SK-N-SH (cell line): ENCODE data around the gene MRPS11. TPM values are rescaled to one million over a fixed set of nuclear protein-coding genes. Genes with fewer than 3 reads are reported as not detected.

Source experiments
- CTCF ChIA-PET: fragments of 300-600, 350-600 bp; formaldehyde crosslinking; extraction: SDS; loops from one replicate; lab custom pipeline; 2021; lab: Yijun Ruan, JAX
- POLR2A ChIA-PET: fragments of 350-600 bp; sonication (Branson Sonifier 250); formaldehyde crosslinking; extraction: SDS; loops from one replicate; lab custom pipeline; 2020; ENCODE audit warnings: antibody characterized with exemption, inconsistent platforms; lab: Yijun Ruan, JAX
- DNase-seq: peaks from one replicate; pipeline ENCODE4 v3.0.0; 2012
- H2AFZ ChIP-seq: fragments of 200-600 bp; sonication (generic); 2 replicates; pipeline ENCODE4 v1.8.1; 2016; ENCODE audit warnings: antibody characterized with exemption, mild to moderate bottlenecking, low read depth
- H3F3A ChIP-seq: fragments of 200-600 bp; sonication (generic); replicated peaks from 2 replicates; pipeline ENCODE3; 2016; ENCODE audit warnings: antibody characterized with exemption, mild to moderate bottlenecking; ENCODE audit not compliant: insufficient read depth
- H3K27ac ChIP-seq, 2 experiments: fragments of 200-500 bp in 1 of 2; fragments of 200-600 bp in 1 of 2; sonication (Bioruptor generic) in 1 of 2; sonication (generic), shearing (Covaris generic) in 1 of 2; 2 replicates each; pipeline versions ENCODE4 v1.5.1 to v1.6.1; 2014 to 2016; ENCODE audit warnings: low read depth in 2 of 2, inconsistent platforms in 1 of 2, low read length in 1 of 2, mild to moderate bottlenecking in 1 of 2, mixed read lengths in 1 of 2
- H3K27me3 ChIP-seq: fragments of 200-600 bp; sonication (generic), shearing (Covaris generic); 2 replicates; pipeline ENCODE4 v1.6.1; 2016; ENCODE audit warnings: mixed run types; ENCODE audit not compliant: insufficient read depth
- H3K36me3 ChIP-seq, 2 experiments: fragments of 200-500 bp in 1 of 2; fragments of 200-600 bp in 1 of 2; sonication (Bioruptor generic) in 1 of 2; sonication (generic) in 1 of 2; replicated peaks in 1 of 2; 2 replicates each; pipeline versions ENCODE3 to v1.5.1; 2014 to 2016; ENCODE audit warnings: low read length in 1 of 2, mild to moderate bottlenecking in 1 of 2; ENCODE audit not compliant: insufficient read depth in 2 of 2, control insufficient read depth in 1 of 2
- H3K4me1 ChIP-seq, 2 experiments: fragments of 200-500 bp in 1 of 2; fragments of 200-600 bp in 1 of 2; sonication (Bioruptor generic) in 1 of 2; sonication (generic), shearing (Covaris generic) in 1 of 2; 2 replicates each; pipeline versions ENCODE4 v1.5.1 to v1.6.1; 2014 to 2016; ENCODE audit warnings: low read depth in 1 of 2, low read length in 1 of 2, mixed run types in 1 of 2; ENCODE audit not compliant: insufficient read depth in 2 of 2, control insufficient read depth in 1 of 2
- H3K4me2 ChIP-seq: fragments of 200-600 bp; sonication (generic), shearing (Covaris generic); 2 replicates; pipeline ENCODE4 v1.6.1; 2017; ENCODE audit warnings: mixed run types
- H3K4me3 ChIP-seq, 2 experiments: fragments of 200-500 bp in 1 of 2; fragments of 200-600 bp in 1 of 2; sonication (Bioruptor generic) in 1 of 2; sonication (generic), shearing (Covaris generic) in 1 of 2; 2 replicates each; pipeline versions ENCODE4 v1.5.1 to v1.8.1; 2014 to 2016; ENCODE audit warnings: low read depth in 2 of 2, inconsistent platforms in 1 of 2, low read length in 1 of 2, mild to moderate bottlenecking in 1 of 2, mixed read lengths in 1 of 2, moderate library complexity in 1 of 2
- H3K79me2 ChIP-seq: fragments of 200-600 bp; sonication (generic); 2 replicates; pipeline ENCODE4 v1.8.1; 2017; ENCODE audit warnings: mild to moderate bottlenecking; ENCODE audit not compliant: insufficient read depth
- H3K9ac ChIP-seq: fragments of 200-600 bp; sonication (generic); 2 replicates; pipeline ENCODE4 v1.6.1; 2017; ENCODE audit warnings: mixed run types
- H3K9me2 ChIP-seq: fragments of 200-600 bp; sonication (generic); 2 replicates; pipeline ENCODE4 v1.6.1; 2017; ENCODE audit warnings: mixed run types
- H3K9me3 ChIP-seq: fragments of 200-600 bp; sonication (generic); 2 replicates; pipeline ENCODE4 v1.6.1; 2017; ENCODE audit warnings: mixed run types, mild to moderate bottlenecking, moderate library complexity
- H4K20me1 ChIP-seq: fragments of 200-600 bp; sonication (generic); 2 replicates; pipeline ENCODE4 v1.6.1; 2017; ENCODE audit warnings: mild to moderate bottlenecking, mixed run types; ENCODE audit not compliant: insufficient read depth
- CHD2 ChIP-seq: fragments of 150-350 bp; IDR thresholded peaks from 2 replicates; pipeline ENCODE4 v1.6.1; 2018; ENCODE audit warnings: low read length; ENCODE audit not compliant: partially characterized antibody
- EP300 ChIP-seq, 2 experiments: IDR thresholded peaks; 2 replicates each; pipeline versions ENCODE4 v1.4.0 to v1.6.1; 2012; ENCODE audit warnings: borderline replicate concordance in 1 of 2, low read depth in 1 of 2, low read length in 1 of 2
- FOSL2 ChIP-seq: IDR thresholded peaks from 2 replicates; pipeline ENCODE4 v1.4.0; 2012; ENCODE audit warnings: low read depth, mild to moderate bottlenecking, moderate library complexity, borderline replicate concordance
- GATA2 ChIP-seq: sonication (generic); formaldehyde crosslinking; IDR thresholded peaks from 2 replicates; pipeline ENCODE4 v1.5.0; 2020; ENCODE audit warnings: mild to moderate bottlenecking, missing genetic modification reagents
- IRF3 ChIP-seq: fragments of 150-350 bp; IDR thresholded peaks from 2 replicates; pipeline ENCODE4 v1.6.1; 2016; ENCODE audit warnings: mild to moderate bottlenecking, low read depth, low read length
- JUND ChIP-seq: IDR thresholded peaks from 2 replicates; pipeline ENCODE4 v1.4.0; 2012
- MXI1 ChIP-seq: IDR thresholded peaks from 2 replicates; pipeline ENCODE4 v1.6.1; 2012; ENCODE audit warnings: mild to moderate bottlenecking, low read depth, low read length, improper control_type of control experiment
- NRF1 ChIP-seq: IDR thresholded peaks from 2 replicates; pipeline ENCODE4 v1.6.1; 2012; ENCODE audit warnings: low read depth, mild to moderate bottlenecking, low read length
- POLR2AphosphoS5 ChIP-seq: IDR thresholded peaks from 2 replicates; pipeline ENCODE4 v1.6.1; 2012; ENCODE audit warnings: low read depth, low read length
- SMC3 ChIP-seq: IDR thresholded peaks from 2 replicates; pipeline ENCODE4 v1.6.1; 2012; ENCODE audit warnings: low read depth, low read length, improper control_type of control experiment
- TAF1 ChIP-seq: IDR thresholded peaks from 2 replicates; pipeline ENCODE4 v1.6.1; 2012; ENCODE audit warnings: low read depth, mild to moderate bottlenecking, low read length, moderate library complexity, borderline replicate concordance
- YY1 ChIP-seq: IDR thresholded peaks from 2 replicates; pipeline ENCODE4 v1.4.0; 2012; ENCODE audit warnings: low read depth, mild to moderate bottlenecking
- WGBS: methylation state at CpG from one replicate; pipeline ENCODE4 v1.1.6; 2017; ENCODE audit warnings: low lambda C conversion rate; 5-methylcytosine and 5-hydroxymethylcytosine counted together
- polyA plus RNA-seq, 3 experiments: library from polyadenylated mRNA; depleted of rRNA; stranded (reverse); fragments of >200 nt; gene quantifications; 2 replicates each; pipeline ENCODE4 v1.2.3, GENCODE V29; 2012
- TF ChIP-seq, protein P1 (sequence below): fragments of 150-350 bp; IDR thresholded peaks from 2 replicates; pipeline ENCODE4 v1.6.1; 2017; ENCODE audit warnings: antibody characterized with exemption, low read length, low read depth, borderline replicate concordance

Gene MRPS11
- polyA plus RNA-seq, 1 of the 3 experiments (the other 2 are of a cell fraction): 101 TPM

DNA sequence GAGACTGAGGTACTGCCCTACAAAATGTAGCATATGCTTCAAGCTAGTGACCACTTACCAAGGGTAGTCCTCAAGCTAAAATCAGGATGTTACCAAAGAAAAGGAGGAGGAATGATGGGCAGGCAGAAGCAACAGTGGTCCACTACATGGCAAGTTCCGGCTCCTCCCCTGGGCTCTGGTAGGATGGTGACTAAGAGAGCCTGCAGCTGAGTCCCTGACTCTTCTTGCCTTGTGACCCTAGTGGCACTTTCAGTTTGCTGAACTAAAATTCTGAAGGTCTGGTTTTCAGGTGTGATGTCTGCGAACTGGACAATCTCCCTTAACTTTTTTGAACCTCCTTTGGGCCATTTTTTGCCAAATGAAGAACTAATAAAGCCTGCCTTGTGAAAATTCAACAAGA lies 41.2 kb upstream of the MRPS11 start:
- H3K27me3 ChIP-seq: no peaks in the 10 kb centered on the region
- H3K9me3 ChIP-seq: no peaks in the 10 kb centered on the region
- no peak overlapping the region for H3K27ac ChIP-seq
- CTCF ChIA-PET: interaction anchor here (0.7 to 3.9 kb wide), 4 partner anchors 19 to 152 kb away, joined by 3 to 25 read pairs (median 7); no protein-coding TSS in a partner anchor
- no peaks in the 10 kb centered on the region for H3F3A ChIP-seq
- DNase-seq: no peak
- peaks cover 0 to 22% of the 10 kb centered on the region in 2 experiments; a peak in 2 of 4 replicates for H3K4me1 ChIP-seq
- no peak for TF ChIP-seq JUND
- no peak for TF ChIP-seq TAF1
- TF ChIP-seq EP300 (IDR thresholded peaks at IDR 0.05; ENCODE audit: borderline replicate concordance in 1 of 2, low read depth in 1 of 2, low read length in 1 of 2): no peak
- TF ChIP-seq NRF1: no peak
- no peak for TF ChIP-seq FOSL2
- POLR2A ChIA-PET: no interaction called here
- H3K4me3 ChIP-seq: no peak overlapping the region
- no peaks in the 10 kb centered on the region for H3K9me2 ChIP-seq
- H3K4me2 ChIP-seq: no peak overlapping the region
- no peaks in the 10 kb centered on the region for H3K79me2 ChIP-seq
- H3K9ac ChIP-seq: no peak overlapping the region
- H3K36me3 ChIP-seq: no peaks in the 10 kb centered on the region
- no peaks in the 10 kb centered on the region for H4K20me1 ChIP-seq
- H2AFZ ChIP-seq: no peak overlapping the region
- WGBS: 25% methylated on average over 2 of the region's 2 CpGs

DNA sequence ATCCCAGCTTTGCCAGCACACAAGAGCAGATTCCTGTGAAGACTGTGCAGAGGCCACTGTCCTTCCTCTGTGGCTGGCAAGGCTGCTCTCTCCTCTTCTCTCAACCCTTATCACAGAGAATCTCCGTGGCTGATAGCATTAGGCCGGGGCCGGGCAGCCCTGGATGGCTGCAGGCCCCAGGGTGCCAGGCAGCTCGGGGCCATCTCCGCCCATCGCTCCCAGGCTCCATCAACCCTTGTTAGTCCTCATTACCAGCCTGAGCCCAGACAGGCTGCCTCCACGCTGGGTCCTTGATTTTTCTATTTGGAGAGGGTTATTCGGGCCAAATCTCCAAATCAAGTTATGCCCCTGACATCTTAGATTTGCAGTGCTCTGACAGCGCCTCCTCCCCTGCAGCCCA lies 39.5 kb upstream of the MRPS11 start:
- TF ChIP-seq IRF3 (no peak), POLR2AphosphoS5 (no peak), MXI1 (no peak), SMC3 (no peak), NRF1 (no peak), YY1 (no peak), GATA2 (peak; percentile 76), CHD2 (peak; percentile 29), EP300 (IDR thresholded peaks at IDR 0.05; ENCODE audit: borderline replicate concordance in 1 of 2, low read depth in 1 of 2, low read length in 1 of 2) (peak in 1 of 2 experiments; percentile 34; a peak in 1 of 4 replicates)
- TF ChIP-seq, protein P1, sequence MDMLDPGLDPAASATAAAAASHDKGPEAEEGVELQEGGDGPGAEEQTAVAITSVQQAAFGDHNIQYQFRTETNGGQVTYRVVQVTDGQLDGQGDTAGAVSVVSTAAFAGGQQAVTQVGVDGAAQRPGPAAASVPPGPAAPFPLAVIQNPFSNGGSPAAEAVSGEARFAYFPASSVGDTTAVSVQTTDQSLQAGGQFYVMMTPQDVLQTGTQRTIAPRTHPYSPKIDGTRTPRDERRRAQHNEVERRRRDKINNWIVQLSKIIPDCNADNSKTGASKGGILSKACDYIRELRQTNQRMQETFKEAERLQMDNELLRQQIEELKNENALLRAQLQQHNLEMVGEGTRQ: no peak
- no peaks in the 10 kb centered on the region for H3F3A ChIP-seq
- DNase-seq: peak; percentile 52
- H3K36me3 ChIP-seq: no peaks in the 10 kb centered on the region
- no peak overlapping the region for H3K4me3 ChIP-seq
- WGBS: 13% methylated on average over 9 of the region's 9 CpGs
- H3K27me3 ChIP-seq: no peaks in the 10 kb centered on the region
- H3K9ac ChIP-seq: no peak overlapping the region
- no peaks in the 10 kb centered on the region for H3K9me2 ChIP-seq
- no peaks in the 10 kb centered on the region for H3K79me2 ChIP-seq
- no peak overlapping the region for H2AFZ ChIP-seq
- no peaks in the 10 kb centered on the region for H3K9me3 ChIP-seq
- H3K4me2 ChIP-seq: no peak overlapping the region
- H3K4me1 ChIP-seq: peaks cover 0 to 22% of the 10 kb centered on the region in 2 experiments; a peak in 2 of 4 replicates
- POLR2A ChIA-PET: no interaction called here
- no peaks in the 10 kb centered on the region for H4K20me1 ChIP-seq
- CTCF ChIA-PET: interaction anchor here (0.6 to 3.9 kb wide), 7 partner anchors 8 to 752 kb away, joined by 3 to 25 read pairs (median 6); no protein-coding TSS in a partner anchor
- H3K27ac ChIP-seq: no peak overlapping the region
